NCI-H524 (cell line): Measurements from ENCODE around the gene PUM1.

Source experiments
- DNase-seq, 2 experiments: peaks; one replicate each; lab custom pipeline; 2025; lab: John Stamatoyannopoulos, UW

PUM1 gene

DNA sequence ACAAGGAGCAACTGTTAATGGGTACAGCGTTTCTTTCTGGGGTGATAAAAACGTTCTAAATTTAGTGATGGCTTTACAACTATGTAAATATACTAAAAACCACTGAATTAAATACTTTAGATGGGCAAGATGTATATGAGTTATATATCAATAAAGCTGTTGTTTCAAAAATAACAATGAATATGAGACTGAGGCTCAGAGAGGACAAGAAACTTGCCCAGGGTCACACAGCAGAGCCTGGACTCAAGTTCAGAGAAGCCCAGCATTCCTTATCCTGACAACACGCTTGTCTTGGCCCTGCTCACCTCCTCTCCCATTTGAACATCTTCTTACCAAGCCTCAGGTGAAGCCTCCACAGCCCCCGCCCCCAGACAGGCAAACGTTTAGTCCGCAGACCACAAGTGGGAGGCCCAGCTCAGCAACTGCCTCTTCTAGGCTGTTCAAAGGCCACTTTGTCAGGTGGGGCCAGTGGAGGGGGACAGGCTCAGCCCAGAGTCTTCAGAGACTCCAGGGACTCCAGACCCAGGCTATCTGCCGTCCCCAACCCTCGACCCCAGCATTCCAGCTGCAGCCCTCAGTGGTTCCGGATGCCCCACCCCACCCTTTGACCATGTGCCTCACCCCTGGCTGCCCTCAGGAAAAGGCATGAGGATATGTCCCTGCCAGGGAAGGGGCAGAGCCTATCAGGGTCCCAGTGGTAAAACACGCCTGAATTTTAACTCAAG is 174.9 kb downstream of the PUM1 start:
- no peak for DNase-seq

DNA sequence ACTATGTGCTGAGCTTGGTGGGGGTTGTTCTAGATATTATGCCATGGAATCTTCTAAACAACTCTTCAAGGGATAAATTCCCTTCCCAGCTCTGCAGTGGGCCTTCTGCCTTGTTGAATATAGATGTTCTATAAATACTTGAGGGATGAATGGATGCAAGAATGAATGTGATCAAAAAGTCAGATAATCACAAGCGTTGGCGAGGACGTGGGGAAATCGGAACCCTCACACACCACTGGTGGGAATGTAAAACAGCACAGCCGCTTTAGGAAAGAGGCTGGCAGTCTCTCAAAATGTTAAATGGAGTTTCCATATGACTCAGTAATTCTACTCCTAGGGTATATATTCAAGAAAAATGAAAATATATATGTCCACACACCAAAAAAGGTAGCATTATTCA is 176.0 kb downstream of the PUM1 start:
- no peak for DNase-seq

- DNase-seq, result no peak
Observed at GRCh38 chr1:30888975-30889374, 176.5 kb downstream of the PUM1 start.

GRCh38 chr1:30888391-30888790 is 177.1 kb downstream of the PUM1 start:
- DNase-seq, result no peak

DNA sequence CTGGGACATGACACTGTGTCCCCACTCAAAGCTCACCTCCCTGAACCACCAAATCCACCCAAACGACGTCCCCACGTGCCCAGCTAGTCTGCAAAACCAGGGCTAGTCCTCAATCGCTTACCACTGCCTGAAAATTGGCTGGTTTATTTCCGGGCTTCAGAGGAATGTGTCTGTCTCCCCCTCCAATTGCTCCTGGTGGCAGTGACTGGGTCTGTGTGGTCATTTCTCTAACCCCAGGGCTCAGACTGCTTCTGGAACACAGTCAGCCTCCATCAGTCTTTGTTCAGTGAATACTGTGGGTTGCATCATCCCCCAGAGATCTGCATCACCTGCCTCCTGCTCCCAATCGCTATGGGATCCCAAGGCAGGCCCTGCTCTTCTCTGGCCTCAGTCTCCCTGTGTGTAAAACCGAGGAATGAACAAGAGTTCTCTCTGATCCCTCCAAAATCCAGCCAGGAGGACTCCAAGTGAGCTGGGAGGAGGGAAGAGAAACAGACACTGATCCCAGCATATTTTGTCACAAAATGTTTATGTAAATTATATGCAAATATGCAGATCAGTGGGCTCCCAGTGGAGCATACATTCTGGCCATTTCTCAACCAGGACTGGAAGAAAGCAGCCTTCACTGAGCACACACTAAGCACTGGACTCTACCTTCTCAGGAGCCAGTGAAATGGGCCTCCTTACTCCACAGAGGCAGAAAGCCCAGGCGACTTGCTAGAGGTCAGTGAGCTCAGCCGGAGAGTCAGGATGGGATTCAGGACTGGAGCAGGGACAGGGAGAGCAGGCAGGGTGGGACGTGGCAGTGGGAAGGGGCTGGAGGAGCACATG is 177.8 kb downstream of the PUM1 start:
- no peak for DNase-seq

DNA sequence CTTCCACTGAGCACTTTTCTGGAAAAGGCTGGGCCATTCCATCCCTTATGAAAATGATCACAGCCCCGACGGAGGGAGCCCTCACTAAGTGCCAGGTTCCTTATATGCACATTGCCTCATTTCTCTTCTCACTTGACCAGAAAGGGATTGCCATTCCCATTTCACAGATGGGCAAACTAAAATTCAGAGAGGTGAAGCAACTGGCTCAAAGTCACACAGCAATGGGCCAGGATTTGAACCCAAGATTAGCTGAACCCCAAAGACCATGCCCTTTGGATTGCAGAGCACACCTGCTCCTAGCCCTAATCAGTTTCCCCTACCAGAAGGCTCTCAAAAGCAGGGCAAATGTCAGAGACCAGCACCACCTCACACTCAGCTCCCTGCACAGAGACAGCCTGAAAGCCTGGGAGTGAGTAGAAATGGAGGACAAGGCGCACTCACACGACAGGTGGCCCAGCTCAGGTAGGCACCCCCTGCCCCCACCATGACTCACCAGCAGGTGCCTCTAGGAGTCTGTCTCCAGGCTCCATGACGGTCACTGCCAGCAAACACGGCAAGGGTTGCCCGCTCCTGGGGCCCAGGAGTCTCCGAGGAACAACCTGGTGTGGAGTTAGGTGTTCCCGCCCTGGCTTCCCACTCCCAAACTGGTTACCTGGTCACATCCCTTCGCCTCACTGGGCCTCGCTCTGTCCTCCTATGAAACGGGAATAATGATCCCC is 178.6 kb downstream of the PUM1 start:
- no peak for DNase-seq

- no peak for DNase-seq
Observed at GRCh38 chr1:30885570-30886522, 179.7 kb downstream of the PUM1 start.

- DNase-seq, result no peak
Observed at GRCh38 chr1:30884723-30885122, 180.8 kb downstream of the PUM1 start.

- DNase-seq, result no peak
Observed at GRCh38 chr1:30883389-30884172, 181.9 kb downstream of the PUM1 start.

GRCh38 chr1:30882678-30883388 is 182.7 kb downstream of the PUM1 start:
- no peak for DNase-seq
